ENCODE data around the gene NFE2L3.
"Not testable (repeated sequence)": the region's sequence is repeated elsewhere in the genome, so short reads cannot be mapped to it uniquely, and the experiment has no call there.

NFE2L3 gene

GRCh38 chr7:26190417-26190869, 38.4 kb downstream of the NFE2L3 start:
- no peak overlapping the region for H3K27ac ChIP-seq

GRCh38 chr7:26191233-26191973, 39.4 kb downstream of the NFE2L3 start:
- Histone ChIP-seq H3K4me3 (ENCODE audit: low read depth, low read length) (no peak overlapping the region), H3K9me3 (ENCODE audit: severe bottlenecking) (no peaks in the 10 kb centered on the region), H3K27ac (no peak overlapping the region), H3K27me3 (ENCODE audit: insufficient read depth, low read depth, severe bottlenecking) (no peaks in the 10 kb centered on the region), H3K36me3 (peaks cover 86% of the 10 kb centered on the region)
- DNase-seq: no peak
- TF ChIP-seq CTCF (IDR thresholded peaks at IDR 0.05; ENCODE audit: low read depth, low read length): no peak

More at GRCh38 chr7:26190417-26190869, 38.4 kb downstream of the NFE2L3 start:
- DNase-seq: no peak
- Histone ChIP-seq H3K36me3 (peaks cover 76% of the 10 kb centered on the region), H3K27me3 (ENCODE audit: insufficient read depth, low read depth, severe bottlenecking) (no peaks in the 10 kb centered on the region), H3K9me3 (ENCODE audit: severe bottlenecking) (no peaks in the 10 kb centered on the region), H3K4me3 (ENCODE audit: low read depth, low read length) (no peak overlapping the region)
- TF ChIP-seq CTCF (IDR thresholded peaks at IDR 0.05; ENCODE audit: low read depth, low read length): no peak

- Histone ChIP-seq H3K4me3 (ENCODE audit: low read depth, low read length) (no peak overlapping the region), H3K36me3 (peaks cover 92% of the 10 kb centered on the region), H3K27me3 (ENCODE audit: insufficient read depth, low read depth, severe bottlenecking) (no peaks in the 10 kb centered on the region), H3K9me3 (ENCODE audit: severe bottlenecking) (no peaks in the 10 kb centered on the region), H3K27ac (no peak overlapping the region)
- no peak for DNase-seq
- TF ChIP-seq CTCF (IDR thresholded peaks at IDR 0.05; ENCODE audit: low read depth, low read length): no peak
Measured at GRCh38 chr7:26191974-26192479, 40.0 kb downstream of the NFE2L3 start.

DNA sequence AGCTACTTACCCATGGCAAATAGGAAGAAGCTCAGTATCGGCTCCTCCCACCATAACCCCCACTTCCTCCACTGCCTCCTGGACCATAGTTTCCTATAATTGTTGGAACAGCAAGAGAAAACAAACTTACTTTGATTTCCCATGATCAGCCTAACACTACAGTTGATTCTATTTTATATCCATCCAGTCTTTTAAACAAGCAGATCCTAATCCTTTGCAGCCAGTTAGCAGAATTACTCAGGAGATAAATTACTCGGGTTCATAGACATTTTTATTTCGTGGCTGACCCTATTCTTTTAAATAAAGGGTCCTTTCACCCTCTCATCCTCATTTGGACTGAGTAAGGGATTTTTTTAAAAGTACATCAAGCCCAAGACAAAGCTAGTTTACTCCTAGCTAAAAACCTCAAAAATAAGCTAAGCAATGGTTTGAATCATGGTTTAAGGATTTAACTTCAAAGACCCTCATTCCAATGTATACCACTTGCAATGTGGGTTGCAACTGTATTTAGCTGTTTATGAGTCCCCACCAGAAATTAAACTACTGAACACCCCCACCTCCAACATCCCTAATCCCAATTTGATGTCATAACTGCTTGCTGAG, 40.6 kb downstream of the NFE2L3 start:
- Histone ChIP-seq H3K36me3 (peaks cover 98% of the 10 kb centered on the region), H3K9me3 (ENCODE audit: severe bottlenecking) (no peaks in the 10 kb centered on the region), H3K27ac (no peak overlapping the region; the same call in 1 of the 2 replicates), H3K4me3 (ENCODE audit: low read depth, low read length) (no peak overlapping the region), H3K27me3 (ENCODE audit: insufficient read depth, low read depth, severe bottlenecking) (no peaks in the 10 kb centered on the region)
- TF ChIP-seq CTCF (IDR thresholded peaks at IDR 0.05; ENCODE audit: low read depth, low read length): no peak
- no peak for DNase-seq

DNA sequence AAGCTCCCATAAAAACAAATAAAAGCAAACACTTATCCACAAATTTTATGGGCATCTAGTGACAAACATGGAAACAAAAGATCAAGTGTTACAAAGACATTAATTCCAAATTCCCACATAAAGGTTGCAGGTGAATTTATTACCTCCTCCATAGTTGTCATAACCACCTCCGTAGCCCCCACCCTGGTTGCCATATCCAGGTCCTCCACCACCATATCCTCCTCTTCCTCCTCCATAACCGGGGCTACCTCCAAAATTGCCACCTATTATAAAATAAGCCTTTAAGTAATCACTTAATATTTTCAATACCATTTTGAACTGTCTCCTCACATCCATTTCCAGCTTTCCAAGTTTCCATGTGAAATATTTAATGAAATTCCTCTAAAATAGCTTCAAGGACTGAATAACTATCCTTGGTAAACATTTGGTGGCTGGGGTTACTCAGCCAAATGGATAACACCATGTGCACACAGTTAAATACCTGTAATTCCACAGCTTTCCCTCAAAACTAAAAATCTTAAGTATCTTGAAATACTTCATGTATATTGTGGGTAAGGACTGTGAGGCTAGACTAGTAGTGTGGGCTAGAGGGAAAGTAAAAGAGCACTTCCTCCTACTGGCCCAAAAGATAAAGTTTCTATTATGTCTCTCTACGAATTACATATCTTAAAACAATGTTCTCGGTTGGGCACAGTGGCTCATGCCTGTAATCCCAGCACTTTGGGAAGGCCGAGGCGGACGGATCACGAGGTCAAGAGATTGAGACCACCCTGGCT, 41.6 kb downstream of the NFE2L3 start:
- Histone ChIP-seq H3K4me3 (ENCODE audit: low read depth, low read length) (no peak overlapping the region), H3K9me3 (ENCODE audit: severe bottlenecking) (no peaks in the 10 kb centered on the region), H3K27me3 (ENCODE audit: insufficient read depth, low read depth, severe bottlenecking) (no peaks in the 10 kb centered on the region), H3K27ac (no peak overlapping the region), H3K36me3 (peaks cover 99% of the 10 kb centered on the region)
- no peak for DNase-seq
- TF ChIP-seq CTCF (IDR thresholded peaks at IDR 0.05; ENCODE audit: low read depth, low read length): no peak

GRCh38 chr7:26194764-26195163, 42.8 kb downstream of the NFE2L3 start:
- H3K4me3 ChIP-seq (ENCODE audit: low read depth, low read length); H3K27me3 ChIP-seq (ENCODE audit: insufficient read depth, low read depth, severe bottlenecking); H3K27ac ChIP-seq; H3K9me3 ChIP-seq (ENCODE audit: severe bottlenecking); DNase-seq: not testable (repeated sequence)
- peaks cover 99% of the 10 kb centered on the region for H3K36me3 ChIP-seq

All from WERI-Rb-1 (cell line).